Dendritic cell treated with granulocyte-macrophage colony-stimulating factor and Interleukin-4, amounts not matched to agents 40 ng/mL and 50 ng/mL, for 4 days (primary cell): ENCODE data around the gene STH.
"Not testable (repeated sequence)": the region's sequence is repeated elsewhere in the genome, so short reads cannot be mapped to it uniquely, and the experiment has no call there.

ENCODE experiments used
- H3K27ac Mint-ChIP-seq: one replicate; pipeline ENCODE4 v1.8.0; 2022; ENCODE audit warnings: mild to moderate bottlenecking, mixed read lengths
- H3K27me3 Mint-ChIP-seq: one replicate; pipeline ENCODE4 v1.8.0; 2022; ENCODE audit warnings: mild to moderate bottlenecking, mixed read lengths
- H3K36me3 Mint-ChIP-seq: one replicate; pipeline ENCODE4 v1.8.0; 2022; ENCODE audit warnings: low read depth, mixed read lengths
- H3K4me1 Mint-ChIP-seq: one replicate; pipeline ENCODE4 v1.8.0; 2022; ENCODE audit warnings: low read depth, mixed read lengths
- H3K4me3 Mint-ChIP-seq: one replicate; pipeline ENCODE4 v1.8.0; 2022; ENCODE audit warnings: mild to moderate bottlenecking, moderate library complexity, mixed read lengths
- H3K9me3 Mint-ChIP-seq: one replicate; pipeline ENCODE4 v1.8.0; 2022; ENCODE audit warnings: mixed read lengths
- intact Hi-C: fragments of 100-400 bp; cut with micrococcal nuclease; formaldehyde crosslinking; loops from one replicate; pipeline ENCODE4 v1.15.0; 2022

Gene STH

DNA sequence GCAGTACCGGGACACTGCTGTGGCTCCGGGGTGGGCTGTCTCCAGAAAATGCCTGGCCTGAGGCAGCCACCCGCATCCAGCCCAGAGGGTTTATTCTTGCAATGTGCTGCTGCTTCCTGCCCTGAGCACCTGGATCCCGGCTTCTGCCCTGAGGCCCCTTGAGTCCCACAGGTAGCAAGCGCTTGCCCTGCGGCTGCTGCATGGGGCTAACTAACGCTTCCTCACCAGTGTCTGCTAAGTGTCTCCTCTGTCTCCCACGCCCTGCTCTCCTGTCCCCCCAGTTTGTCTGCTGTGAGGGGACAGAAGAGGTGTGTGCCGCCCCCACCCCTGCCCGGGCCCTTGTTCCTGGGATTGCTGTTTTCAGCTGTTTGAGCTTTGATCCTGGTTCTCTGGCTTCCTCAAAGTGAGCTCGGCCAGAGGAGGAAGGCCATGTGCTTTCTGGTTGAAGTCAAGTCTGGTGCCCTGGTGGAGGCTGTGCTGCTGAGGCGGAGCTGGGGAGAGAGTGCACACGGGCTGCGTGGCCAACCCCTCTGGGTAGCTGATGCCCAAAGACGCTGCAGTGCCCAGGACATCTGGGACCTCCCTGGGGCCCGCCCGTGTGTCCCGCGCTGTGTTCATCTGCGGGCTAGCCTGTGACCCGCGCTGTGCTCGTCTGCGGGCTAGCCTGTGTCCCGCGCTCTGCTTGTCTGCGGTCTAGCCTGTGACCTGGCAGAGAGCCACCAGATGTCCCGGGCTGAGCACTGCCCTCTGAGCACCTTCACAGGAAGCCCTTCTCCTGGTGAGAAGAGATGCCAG is 12.9 kb downstream of the STH start:
- H3K4me3 Mint-ChIP-seq: no peak overlapping the region
- no peaks in the 10 kb centered on the region for H3K9me3 Mint-ChIP-seq
- intact Hi-C loops: no loop called here
- H3K27me3 Mint-ChIP-seq: peaks cover 4% of the 10 kb centered on the region
- no peaks in the 10 kb centered on the region for H3K4me1 Mint-ChIP-seq
- no peaks in the 10 kb centered on the region for H3K36me3 Mint-ChIP-seq
- no peak overlapping the region for H3K27ac Mint-ChIP-seq

DNA sequence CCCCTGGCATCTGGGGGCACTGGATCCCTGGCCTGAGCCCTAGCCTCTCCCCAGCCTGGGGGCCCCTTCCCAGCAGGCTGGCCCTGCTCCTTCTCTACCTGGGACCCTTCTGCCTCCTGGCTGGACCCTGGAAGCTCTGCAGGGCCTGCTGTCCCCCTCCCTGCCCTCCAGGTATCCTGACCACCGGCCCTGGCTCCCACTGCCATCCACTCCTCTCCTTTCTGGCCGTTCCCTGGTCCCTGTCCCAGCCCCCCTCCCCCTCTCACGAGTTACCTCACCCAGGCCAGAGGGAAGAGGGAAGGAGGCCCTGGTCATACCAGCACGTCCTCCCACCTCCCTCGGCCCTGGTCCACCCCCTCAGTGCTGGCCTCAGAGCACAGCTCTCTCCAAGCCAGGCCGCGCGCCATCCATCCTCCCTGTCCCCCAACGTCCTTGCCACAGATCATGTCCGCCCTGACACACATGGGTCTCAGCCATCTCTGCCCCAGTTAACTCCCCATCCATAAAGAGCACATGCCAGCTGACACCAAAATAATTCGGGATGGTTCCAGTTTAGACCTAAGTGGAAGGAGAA is 13.5 kb downstream of the STH start:
- Mint-ChIP-seq H3K9me3 (no peaks in the 10 kb centered on the region), H3K27ac (no peak overlapping the region), H3K36me3 (no peaks in the 10 kb centered on the region), H3K4me1 (no peaks in the 10 kb centered on the region), H3K4me3 (no peak overlapping the region), H3K27me3 (peaks cover 4% of the 10 kb centered on the region)
- intact Hi-C loops: no loop called here

DNA sequence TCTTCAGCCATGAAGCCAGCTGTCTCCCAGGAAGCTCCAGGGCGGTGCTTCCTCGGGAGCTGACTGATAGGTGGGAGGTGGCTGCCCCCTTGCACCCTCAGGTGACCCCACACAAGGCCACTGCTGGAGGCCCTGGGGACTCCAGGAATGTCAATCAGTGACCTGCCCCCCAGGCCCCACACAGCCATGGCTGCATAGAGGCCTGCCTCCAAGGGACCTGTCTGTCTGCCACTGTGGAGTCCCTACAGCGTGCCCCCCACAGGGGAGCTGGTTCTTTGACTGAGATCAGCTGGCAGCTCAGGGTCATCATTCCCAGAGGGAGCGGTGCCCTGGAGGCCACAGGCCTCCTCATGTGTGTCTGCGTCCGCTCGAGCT is 14.1 kb downstream of the STH start:
- H3K36me3 Mint-ChIP-seq: no peaks in the 10 kb centered on the region
- no peak overlapping the region for H3K4me3 Mint-ChIP-seq
- H3K9me3 Mint-ChIP-seq: no peaks in the 10 kb centered on the region
- H3K27ac Mint-ChIP-seq: no peak overlapping the region
- H3K27me3 Mint-ChIP-seq: peaks cover 3% of the 10 kb centered on the region
- H3K4me1 Mint-ChIP-seq: no peaks in the 10 kb centered on the region
- intact Hi-C loops: no loop called here

GRCh38 chr17:46013502-46014165 is 14.6 kb downstream of the STH start:
- Mint-ChIP-seq H3K36me3 (no peaks in the 10 kb centered on the region), H3K4me3 (no peak overlapping the region), H3K27ac (no peak overlapping the region), H3K9me3 (no peaks in the 10 kb centered on the region), H3K27me3 (peaks cover 2% of the 10 kb centered on the region), H3K4me1 (no peaks in the 10 kb centered on the region)
- intact Hi-C loops: no loop called here

DNA sequence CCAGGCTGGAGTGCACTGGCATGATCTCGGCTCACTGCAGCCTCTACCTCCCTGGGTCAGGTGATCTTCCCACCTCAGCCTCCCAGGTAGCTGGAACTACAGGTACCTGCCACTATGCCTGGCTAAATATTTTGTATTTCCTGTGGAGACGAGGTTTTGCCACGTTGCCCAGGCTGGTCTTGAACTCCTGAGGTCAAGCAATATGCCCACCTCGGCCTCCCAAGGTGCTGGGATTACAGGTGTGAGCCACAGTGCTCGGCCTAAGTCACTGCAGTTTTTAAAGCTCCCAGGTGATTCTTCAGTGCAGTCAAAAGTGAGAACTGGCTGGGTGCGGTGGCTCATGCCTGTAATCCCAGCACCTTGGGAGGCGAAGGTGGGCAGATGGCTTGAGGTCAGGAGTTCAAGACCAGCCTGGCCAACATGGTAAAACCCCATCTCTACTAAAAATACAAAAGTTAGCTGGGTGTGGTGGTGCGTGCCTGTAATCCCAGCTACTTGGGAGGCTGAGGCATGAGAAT is 20.4 kb downstream of the STH start:
- H3K4me1 Mint-ChIP-seq, H3K9me3 Mint-ChIP-seq, intact Hi-C loops, H3K27me3 Mint-ChIP-seq, H3K4me3 Mint-ChIP-seq: not testable (repeated sequence)
- Mint-ChIP-seq H3K36me3 (peaks cover 21% of the 10 kb centered on the region), H3K27ac (peak overlapping the region; percentile 86)

DNA sequence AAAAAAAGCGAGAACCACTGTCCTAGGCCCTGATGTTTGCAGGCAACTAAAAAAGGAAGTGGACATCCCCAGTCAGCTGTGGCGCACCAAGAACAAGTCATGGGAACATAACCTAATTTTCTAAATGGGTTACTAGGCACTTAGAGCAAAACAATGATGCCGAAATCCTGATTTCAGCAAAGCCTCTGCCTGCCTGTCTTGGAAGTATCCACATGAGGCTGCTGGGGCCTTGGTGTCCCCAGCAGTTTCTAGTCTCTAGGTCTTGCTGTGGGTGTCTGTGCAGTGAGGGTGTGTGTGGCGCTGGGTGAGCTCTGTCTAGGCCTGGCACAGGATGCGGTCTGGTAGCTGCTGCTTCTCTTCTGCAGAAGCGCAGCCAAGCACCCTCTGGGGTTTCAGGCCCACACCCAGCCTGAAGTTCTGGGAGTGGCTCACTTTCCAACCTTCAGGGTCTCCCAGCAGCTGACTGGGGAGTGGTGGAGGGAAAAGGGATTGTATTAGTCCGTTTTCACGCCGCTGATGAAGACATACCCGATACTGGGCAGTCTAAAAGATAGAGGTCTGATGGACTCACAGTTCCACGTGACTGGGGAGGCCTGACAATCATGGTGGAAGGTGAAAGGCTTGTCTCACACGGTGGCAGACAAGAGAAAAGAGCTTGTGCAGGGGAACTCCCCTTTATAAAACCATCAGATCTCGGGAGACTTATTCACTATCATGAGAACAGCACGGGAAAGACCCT is 21.1 kb downstream of the STH start:
- Mint-ChIP-seq H3K9me3 (no peaks in the 10 kb centered on the region), H3K27me3 (no peaks in the 10 kb centered on the region), H3K4me1 (peaks cover 16% of the 10 kb centered on the region), H3K27ac (peak overlapping the region; percentile 86), H3K4me3 (no peak overlapping the region), H3K36me3 (peaks cover 29% of the 10 kb centered on the region)
- intact Hi-C loops: no loop called here

GRCh38 chr17:46020998-46021397 is 21.9 kb downstream of the STH start:
- intact Hi-C loops: no loop called here
- Mint-ChIP-seq H3K27ac (peak overlapping the region; percentile 86), H3K36me3 (peaks cover 37% of the 10 kb centered on the region)

DNA sequence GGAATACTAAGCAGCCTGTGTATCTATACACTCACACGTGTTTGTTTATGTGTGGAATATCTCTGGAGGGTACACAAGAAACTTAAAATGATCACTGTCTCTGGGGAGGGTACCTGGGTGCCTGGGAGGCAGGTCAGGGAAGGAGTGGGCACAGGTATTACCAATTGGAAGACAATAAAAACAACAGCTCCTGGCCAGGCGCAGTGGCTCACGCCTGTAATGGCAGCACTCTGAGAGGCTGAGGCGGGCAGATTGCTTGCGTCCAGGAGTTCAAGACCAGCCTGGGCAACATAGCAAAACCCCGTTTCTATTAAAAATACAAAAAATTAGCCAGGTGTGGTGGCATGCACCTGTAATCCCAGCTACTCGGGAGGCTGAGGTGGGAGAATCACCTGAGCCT is 24.3 kb downstream of the STH start:
- Mint-ChIP-seq H3K4me1 (peaks cover 48% of the 10 kb centered on the region), H3K27ac (peak overlapping the region; percentile 96), H3K36me3 (peaks cover 39% of the 10 kb centered on the region)
- H3K27me3 Mint-ChIP-seq, H3K4me3 Mint-ChIP-seq, H3K9me3 Mint-ChIP-seq, intact Hi-C loops: not testable (repeated sequence)

More at GRCh38 chr17:46020998-46021397, 21.9 kb downstream of the STH start:
- no peak overlapping the region for H3K4me3 Mint-ChIP-seq
- peaks cover 24% of the 10 kb centered on the region for H3K4me1 Mint-ChIP-seq
- no peaks in the 10 kb centered on the region for H3K27me3 Mint-ChIP-seq
- no peaks in the 10 kb centered on the region for H3K9me3 Mint-ChIP-seq

DNA sequence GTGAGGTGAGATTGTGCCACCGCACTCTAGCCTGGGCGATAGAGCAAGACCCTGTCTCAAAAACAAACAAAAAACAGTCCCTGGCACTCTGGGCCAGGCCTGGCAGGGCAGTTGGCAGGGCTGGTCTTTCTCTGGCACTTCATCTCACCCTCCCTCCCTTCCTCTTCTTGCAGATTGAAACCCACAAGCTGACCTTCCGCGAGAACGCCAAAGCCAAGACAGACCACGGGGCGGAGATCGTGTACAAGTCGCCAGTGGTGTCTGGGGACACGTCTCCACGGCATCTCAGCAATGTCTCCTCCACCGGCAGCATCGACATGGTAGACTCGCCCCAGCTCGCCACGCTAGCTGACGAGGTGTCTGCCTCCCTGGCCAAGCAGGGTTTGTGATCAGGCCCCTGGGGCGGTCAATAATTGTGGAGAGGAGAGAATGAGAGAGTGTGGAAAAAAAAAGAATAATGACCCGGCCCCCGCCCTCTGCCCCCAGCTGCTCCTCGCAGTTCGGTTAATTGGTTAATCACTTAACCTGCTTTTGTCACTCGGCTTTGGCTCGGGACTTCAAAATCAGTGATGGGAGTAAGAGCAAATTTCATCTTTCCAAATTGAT is 24.8 kb downstream of the STH start:
- intact Hi-C loops: no loop called here
- Mint-ChIP-seq H3K4me1 (peaks cover 53% of the 10 kb centered on the region), H3K27me3 (no peaks in the 10 kb centered on the region), H3K9me3 (no peaks in the 10 kb centered on the region), H3K36me3 (peaks cover 40% of the 10 kb centered on the region), H3K4me3 (no peak overlapping the region), H3K27ac (peak overlapping the region; percentile 96)

GRCh38 chr17:46024590-46024989 is 25.5 kb downstream of the STH start:
- intact Hi-C loops: no loop called here
- no peaks in the 10 kb centered on the region for H3K27me3 Mint-ChIP-seq
- H3K27ac Mint-ChIP-seq: peak overlapping the region; percentile 96
- H3K9me3 Mint-ChIP-seq: no peaks in the 10 kb centered on the region
- no peak overlapping the region for H3K4me3 Mint-ChIP-seq
- H3K36me3 Mint-ChIP-seq: peaks cover 47% of the 10 kb centered on the region
- peaks cover 60% of the 10 kb centered on the region for H3K4me1 Mint-ChIP-seq

- no peaks in the 10 kb centered on the region for H3K27me3 Mint-ChIP-seq
- peaks cover 59% of the 10 kb centered on the region for H3K4me1 Mint-ChIP-seq
- intact Hi-C loops: no loop called here
- peaks cover 51% of the 10 kb centered on the region for H3K36me3 Mint-ChIP-seq
- peak overlapping the region; percentile 96 for H3K27ac Mint-ChIP-seq
- H3K4me3 Mint-ChIP-seq: no peak overlapping the region
- H3K9me3 Mint-ChIP-seq: no peaks in the 10 kb centered on the region
Measured at GRCh38 chr17:46025060-46025459, 26.0 kb downstream of the STH start.

DNA sequence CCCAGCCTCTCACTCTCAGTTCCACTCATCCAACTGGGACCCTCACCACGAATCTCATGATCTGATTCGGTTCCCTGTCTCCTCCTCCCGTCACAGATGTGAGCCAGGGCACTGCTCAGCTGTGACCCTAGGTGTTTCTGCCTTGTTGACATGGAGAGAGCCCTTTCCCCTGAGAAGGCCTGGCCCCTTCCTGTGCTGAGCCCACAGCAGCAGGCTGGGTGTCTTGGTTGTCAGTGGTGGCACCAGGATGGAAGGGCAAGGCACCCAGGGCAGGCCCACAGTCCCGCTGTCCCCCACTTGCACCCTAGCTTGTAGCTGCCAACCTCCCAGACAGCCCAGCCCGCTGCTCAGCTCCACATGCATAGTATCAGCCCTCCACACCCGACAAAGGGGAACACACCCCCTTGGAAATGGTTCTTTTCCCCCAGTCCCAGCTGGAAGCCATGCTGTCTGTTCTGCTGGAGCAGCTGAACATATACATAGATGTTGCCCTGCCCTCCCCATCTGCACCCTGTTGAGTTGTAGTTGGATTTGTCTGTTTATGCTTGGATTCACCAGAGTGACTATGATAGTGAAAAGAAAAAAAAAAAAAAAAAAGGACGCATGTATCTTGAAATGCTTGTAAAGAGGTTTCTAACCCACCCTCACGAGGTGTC is 26.6 kb downstream of the STH start:
- Mint-ChIP-seq H3K4me3 (peak overlapping the region; percentile 35), H3K4me1 (peaks cover 59% of the 10 kb centered on the region), H3K36me3 (peaks cover 57% of the 10 kb centered on the region), H3K27ac (peak overlapping the region; percentile 96), H3K27me3 (no peaks in the 10 kb centered on the region), H3K9me3 (no peaks in the 10 kb centered on the region)
- intact Hi-C loops: no loop called here
